GM21526 (cell line): ENCODE measurements around the gene CDH23.

Source experiments
- ATAC-seq: cut with Tn5 transposase; IDR thresholded peaks from one replicate; pipeline ENCODE4 v1.9.1; 2021; ENCODE audit warnings: moderate library complexity; ENCODE audit not compliant: unreplicated experiment, low FRiP score

CDH23 gene

DNA sequence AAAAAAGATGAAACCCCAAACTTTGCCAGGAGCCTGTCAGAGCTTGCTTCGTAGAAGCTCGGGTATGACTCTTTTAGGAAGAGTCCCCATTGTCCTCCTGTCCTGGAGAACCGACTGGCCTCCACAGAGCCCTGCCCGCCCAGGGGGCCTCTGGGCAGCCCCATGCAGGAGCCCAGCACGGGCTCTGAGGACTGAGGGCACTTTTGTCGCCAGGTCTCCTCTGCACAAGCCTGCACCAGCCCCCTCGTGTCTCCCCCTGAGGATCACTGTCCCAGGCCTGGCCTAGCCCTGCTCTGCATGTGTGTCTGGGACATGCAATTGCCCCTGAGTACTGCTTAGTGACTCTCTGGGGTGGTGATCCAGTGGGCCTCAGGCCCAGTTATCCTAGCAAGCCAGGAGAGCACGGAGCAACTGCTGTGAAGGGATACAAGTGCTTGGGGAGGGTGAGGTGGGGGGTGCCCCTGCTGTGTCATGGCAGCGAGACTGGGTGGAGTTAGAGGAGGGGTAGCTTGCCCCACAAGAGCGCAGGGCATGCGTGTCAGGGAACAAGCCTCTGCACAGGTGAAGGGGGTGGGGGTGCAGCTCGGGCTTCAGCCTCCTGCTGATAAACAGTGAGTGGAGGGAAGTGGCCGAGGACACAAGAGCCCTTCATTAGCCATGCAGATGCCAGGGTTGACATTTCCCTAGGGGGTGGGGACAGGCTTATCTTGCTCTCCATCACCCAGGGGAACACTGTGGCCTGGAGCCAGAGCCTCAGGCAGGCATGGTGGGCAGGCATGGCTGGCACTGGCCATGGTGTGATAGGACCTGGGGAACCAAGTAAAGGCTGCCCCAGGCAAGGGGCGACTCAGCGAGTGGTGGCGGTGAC, 179.4 kb downstream of the CDH23 start:
- ATAC-seq = no peak

GRCh38 chr10:71576842-71577241, 180.1 kb downstream of the CDH23 start:
- ATAC-seq = no peak

- no peak for ATAC-seq
Observed at GRCh38 chr10:71577345-71577744, 180.6 kb downstream of the CDH23 start.

DNA sequence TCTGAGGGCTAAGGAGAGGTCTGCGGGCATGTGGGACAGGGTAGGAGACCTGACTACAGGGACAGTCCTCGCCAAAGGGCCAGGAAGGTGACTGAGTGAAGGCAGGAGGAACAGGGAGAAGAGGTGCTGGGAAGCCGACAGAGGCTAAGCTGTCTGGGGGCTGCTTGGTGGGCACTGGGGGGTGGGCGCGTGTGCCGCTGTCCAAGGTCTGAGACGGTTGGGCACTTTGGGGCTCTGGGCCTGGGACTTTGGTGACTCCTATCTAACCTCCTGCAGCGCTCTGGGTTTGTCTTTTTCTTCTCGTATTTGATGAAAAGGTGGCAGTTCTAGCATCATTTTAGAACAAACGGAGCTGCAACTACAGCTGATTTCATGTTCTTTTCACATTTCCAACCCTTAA, 181.3 kb downstream of the CDH23 start:
- no peak for ATAC-seq

DNA sequence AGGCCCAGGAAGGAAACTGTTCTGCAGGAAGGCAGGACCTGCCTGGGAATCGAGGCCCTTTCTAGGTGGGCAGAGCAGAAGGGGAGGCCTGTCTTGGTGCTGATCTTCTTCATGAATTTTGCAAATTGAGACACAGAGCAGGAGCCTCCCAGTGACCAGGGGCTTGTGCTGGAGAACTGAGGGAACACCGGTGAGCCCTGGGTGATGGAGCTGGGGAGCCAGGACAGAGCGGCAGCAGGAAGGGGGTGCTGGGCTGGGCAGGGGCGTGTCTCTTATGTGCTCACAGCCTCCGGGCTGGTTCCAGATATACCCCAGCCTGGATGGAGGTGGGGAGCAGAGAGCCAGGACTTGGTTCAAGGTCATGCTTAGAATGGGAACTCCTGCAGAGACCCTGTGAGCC, 182.9 kb downstream of the CDH23 start:
- ATAC-seq = no peak

DNA sequence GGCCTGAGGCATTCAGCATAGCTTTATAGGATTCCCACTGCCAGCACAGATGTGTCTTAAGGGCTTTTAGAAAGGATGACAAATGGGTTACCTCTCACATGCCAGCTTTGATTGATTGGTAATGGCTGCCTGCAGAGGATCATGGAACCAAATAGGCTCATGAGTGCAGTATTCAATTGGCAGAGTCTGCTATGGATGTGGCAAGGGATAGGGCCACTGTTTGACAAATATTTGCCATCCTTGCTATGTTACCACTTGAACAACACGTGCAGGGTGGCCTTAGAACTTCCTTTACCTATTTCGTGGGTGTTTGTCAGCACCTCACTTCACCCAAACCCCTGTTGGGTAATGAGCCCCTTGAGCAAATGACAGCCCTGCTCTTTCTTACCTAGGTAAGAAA, 183.7 kb downstream of the CDH23 start:
- no peak for ATAC-seq

- no peak for ATAC-seq
Observed at GRCh38 chr10:71580926-71581325, 184.2 kb downstream of the CDH23 start.

- ATAC-seq = no peak
Observed at GRCh38 chr10:71581376-71581775, 184.7 kb downstream of the CDH23 start.

GRCh38 chr10:71582019-71582418, 185.3 kb downstream of the CDH23 start:
- ATAC-seq = no peak

DNA sequence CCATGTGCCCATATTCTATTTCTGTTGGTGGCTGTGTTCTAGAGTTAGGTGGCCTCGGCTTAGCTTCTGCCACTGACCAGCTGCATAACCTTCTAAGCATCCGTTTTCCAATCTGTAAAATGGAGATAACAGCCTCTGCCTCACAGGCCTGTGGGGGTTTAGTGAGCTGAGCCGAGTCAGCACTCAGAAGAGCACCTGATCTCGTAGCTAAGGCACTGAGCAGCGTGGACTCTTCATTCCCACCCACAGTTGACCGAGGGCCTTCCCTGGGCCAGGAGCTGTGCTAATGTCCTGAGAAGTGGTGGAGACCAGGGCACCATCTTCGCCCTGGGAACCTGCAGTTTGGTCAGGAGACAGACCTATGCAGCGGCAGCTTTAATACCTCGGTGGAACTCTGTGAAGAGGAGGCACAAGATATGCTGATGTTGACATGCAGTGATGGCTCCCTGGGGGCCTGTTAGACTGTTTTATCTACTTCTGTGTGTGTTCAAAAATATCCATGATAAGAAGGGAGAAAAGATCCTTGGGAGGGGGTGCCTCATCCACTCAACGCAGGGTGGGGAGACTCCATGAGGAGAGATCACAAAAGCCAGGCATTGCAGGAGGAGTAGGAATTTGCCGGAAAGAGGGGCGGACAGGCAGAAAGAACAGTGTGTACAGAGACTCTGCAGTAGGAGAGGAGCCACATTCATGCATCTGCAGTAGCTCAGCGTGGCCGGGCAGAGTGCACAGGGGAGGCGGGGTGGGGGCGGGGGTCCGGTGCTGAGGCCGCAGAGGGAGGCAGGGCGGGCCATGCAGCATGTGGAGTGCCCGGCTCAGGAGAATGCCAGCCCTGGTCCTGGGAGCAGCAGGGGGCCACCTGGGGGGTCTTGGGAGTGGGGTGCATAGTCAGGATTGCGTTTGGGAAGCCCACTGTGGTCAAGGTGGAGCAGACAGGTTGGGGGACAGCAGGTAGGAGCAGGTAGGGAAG, 186.1 kb downstream of the CDH23 start:
- no peak for ATAC-seq

- ATAC-seq = no peak
Observed at GRCh38 chr10:71584461-71584860, 187.7 kb downstream of the CDH23 start.

- no peak for ATAC-seq
Observed at GRCh38 chr10:71584902-71585563, 188.3 kb downstream of the CDH23 start.

DNA sequence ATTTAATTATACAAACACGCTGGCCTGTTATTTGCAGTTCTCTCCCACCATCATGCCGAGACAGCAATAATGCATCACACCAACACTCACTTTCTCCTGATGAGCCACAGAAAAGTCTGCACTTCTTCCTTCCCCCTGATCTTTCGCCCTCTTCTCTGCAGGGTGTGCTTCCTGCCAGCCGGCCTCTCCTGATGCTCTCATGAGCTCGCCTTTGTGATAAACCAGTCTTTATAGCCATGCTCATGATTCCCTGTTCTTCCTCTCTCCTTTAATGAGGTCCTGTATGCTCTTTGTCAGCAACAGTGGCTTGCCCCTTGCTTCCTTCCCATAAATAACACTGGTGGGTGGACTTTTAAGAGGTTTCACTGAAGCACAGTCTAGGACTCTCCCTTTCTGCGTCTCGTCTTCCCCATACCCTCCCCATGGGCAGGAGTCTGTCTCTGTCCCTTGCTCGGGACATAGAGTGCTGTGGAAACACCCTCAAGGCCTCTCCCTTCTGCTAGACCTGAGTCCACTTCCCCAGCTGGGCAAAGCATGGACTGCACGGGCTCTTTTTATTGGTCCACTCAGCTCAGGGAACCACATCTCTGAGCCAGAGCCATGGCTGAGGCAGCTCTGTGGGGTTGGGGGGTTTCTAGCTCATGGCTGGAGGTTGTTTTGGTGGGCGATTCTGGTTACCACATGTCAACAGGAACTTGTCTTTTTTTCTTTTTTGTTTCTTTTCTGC, 189.0 kb downstream of the CDH23 start:
- no peak for ATAC-seq

DNA sequence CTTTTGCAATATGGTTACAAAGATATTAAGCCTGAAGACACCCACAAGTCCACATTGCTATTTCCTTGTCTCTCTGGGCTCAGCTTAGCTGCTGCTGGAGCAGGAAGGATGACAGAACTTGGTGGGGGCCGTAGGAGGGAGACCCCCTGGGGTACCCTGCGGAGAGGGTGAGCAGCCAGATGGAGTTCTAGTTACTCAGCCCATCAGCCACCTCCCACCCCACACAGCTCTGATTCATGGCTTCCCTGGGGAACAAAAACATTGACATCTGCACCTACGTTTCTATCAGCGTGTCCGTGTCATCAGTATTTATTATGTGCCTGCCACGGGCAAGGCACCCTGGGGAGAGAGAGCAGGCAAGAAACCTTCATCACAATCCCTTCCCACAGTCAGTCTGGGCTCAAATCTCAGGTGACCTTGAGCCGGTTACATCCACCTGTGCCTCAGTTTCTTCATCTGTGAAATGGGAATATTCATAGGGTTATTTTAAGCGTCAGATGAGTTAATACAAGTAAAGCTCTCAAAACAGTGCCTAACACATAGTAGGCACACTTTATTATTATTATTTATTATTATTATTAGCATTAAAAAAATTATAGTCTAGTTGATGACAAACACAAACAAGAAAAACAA, 191.3 kb downstream of the CDH23 start:
- ATAC-seq = no peak

- ATAC-seq = no peak
Observed at GRCh38 chr10:71588685-71589084, 192.0 kb downstream of the CDH23 start.

DNA sequence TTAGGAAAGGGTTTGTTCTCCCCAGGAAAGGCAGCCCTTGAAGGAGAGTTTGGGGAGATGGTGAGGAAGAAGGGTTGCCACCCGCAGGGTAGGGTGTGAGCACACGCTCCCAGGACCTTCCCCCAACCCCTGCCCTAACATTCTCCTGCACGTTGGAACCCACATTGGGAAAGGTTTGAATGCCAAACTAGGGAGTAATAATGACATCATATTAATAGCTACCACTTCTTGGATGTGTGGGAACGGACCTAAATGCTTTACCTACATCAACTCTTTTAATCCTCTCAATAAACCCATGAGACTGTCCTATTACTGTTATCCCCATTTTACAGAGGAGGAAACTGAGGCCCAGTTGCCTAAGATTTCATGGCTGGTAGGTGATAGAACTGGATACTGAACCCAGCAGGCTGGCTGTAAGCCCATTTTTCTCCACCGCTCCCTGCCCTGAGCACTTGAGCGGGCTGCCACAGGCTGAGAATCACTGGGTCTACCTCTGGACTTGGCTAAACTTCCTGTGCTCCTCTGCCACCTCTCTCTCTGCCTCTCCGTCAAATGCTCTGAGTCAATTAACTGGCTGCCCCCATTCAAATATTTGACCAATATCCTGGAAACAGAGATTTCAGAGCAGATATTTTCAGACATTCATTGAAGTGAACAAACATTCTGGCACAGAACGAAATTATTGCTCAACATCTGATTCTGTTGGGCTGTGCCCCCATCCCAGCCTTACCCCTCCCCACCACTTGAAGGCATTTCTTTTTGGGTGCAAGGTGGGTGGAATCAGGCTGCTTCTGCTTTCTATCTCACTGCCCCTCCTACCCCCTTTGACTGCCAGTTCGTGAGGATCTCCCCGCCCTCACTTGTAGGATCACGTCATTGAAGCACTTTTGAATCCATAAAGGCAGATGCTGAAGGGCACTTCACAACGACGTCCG, 193.2 kb downstream of the CDH23 start:
- ATAC-seq = no peak

DNA sequence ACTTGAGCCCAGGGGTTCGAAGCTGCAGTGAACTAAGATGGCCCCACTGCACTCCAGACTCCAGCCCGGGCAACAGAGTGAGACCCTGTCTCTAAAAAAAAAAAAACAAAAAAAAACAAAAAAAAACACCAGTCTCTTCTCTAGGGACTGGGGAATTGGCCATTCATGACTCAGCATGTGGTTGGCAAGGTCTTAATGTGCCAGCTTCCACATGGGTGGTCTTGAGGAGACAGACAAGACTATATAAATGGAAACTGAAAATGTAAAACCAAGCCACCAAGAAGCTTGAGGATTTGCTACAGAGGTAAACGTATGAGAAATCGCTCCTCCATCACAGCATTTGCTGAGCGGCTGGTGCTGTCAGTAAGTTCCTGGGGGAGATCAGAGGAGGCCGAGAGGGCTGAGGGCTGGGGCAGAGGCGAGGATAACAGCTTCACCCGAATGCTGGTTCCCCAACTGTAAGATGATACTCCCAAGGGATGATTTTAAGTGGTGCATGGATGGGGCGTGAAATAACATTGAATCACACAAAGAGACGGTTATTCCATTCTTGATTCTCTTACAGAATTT, 194.1 kb downstream of the CDH23 start:
- no peak for ATAC-seq

GRCh38 chr10:71594934-71595571, 198.3 kb downstream of the CDH23 start:
- no peak for ATAC-seq
